Caco-2 (cell line): Measurements from ENCODE around the gene LRRC40. TPM values are rescaled to one million over a fixed set of nuclear protein-coding genes. Genes with fewer than 3 reads are reported as not detected.

Source experiments
- BruUV-seq: library from RNA; stranded (reverse); fragments of 400-500 nt; replicated peaks from 2 replicates; lab custom pipeline; 2021; lab: Mats Ljungman, UMichigan
- CTCF ChIA-PET: fragments of 300-600 bp; sonication (Branson Sonifier 250); formaldehyde crosslinking; loops from one replicate; lab custom pipeline; 2022; ENCODE audit warnings: antibody characterized with exemption; lab: Charles Lee
- POLR2A ChIA-PET: fragments of 300-600 bp; sonication (Branson Sonifier 250); formaldehyde crosslinking; loops from one replicate; lab custom pipeline; 2022; ENCODE audit warnings: antibody characterized with exemption; lab: Charles Lee
- DNase-seq, 2 experiments: peaks; one replicate each; pipeline versions ENCODE4 v3.0.0 to v3.0.0-alpha.2; 2020 to 2022
- H3K27me3 ChIP-seq: replicated peaks from 2 replicates; pipeline ENCODE4 v1.6.0; 2011; ENCODE audit warnings: low read length; ENCODE audit not compliant: control insufficient read depth, insufficient read depth
- H3K36me3 ChIP-seq: 2 replicates; pipeline ENCODE4 v1.5.1; 2011; ENCODE audit warnings: low read length; ENCODE audit not compliant: control insufficient read depth, insufficient read depth
- H3K4me1 ChIP-seq: fragments of 250-450 bp; sonication (Bioruptor Pico); 2 replicates; pipeline ENCODE4 v1.5.1; 2020; ENCODE audit warnings: mild to moderate bottlenecking
- H3K4me3 ChIP-seq: 2 replicates; pipeline ENCODE4 v1.5.1; 2011; ENCODE audit warnings: low read depth, mild to moderate bottlenecking, control low read depth, low read length
- H3K9me3 ChIP-seq: fragments of 250-450 bp; sonication (Bioruptor Pico); 2 replicates; pipeline ENCODE4 v1.5.1; 2020; ENCODE audit warnings: mild to moderate bottlenecking, moderate library complexity
- H3K27ac Mint-ChIP-seq: one replicate; pipeline ENCODE4 v1.8.0; 2022; ENCODE audit warnings: mixed read lengths; ENCODE audit not compliant: unreplicated experiment
- H3K27me3 Mint-ChIP-seq: one replicate; pipeline ENCODE4 v1.8.0; 2022; ENCODE audit warnings: mixed read lengths; ENCODE audit not compliant: insufficient read depth, unreplicated experiment
- H3K36me3 Mint-ChIP-seq: one replicate; pipeline ENCODE4 v1.8.0; 2022; ENCODE audit warnings: mild to moderate bottlenecking, mixed read lengths; ENCODE audit not compliant: insufficient read depth, unreplicated experiment
- H3K4me1 Mint-ChIP-seq: one replicate; pipeline ENCODE4 v1.8.0; 2022; ENCODE audit warnings: low read depth, mixed read lengths; ENCODE audit not compliant: unreplicated experiment
- H3K4me3 Mint-ChIP-seq: one replicate; pipeline ENCODE4 v1.8.0; 2022; ENCODE audit warnings: mild to moderate bottlenecking, moderate library complexity, mixed read lengths; ENCODE audit not compliant: unreplicated experiment
- H3K9me3 Mint-ChIP-seq: one replicate; pipeline ENCODE4 v1.8.0; 2022; ENCODE audit warnings: mixed read lengths; ENCODE audit not compliant: unreplicated experiment
- CTCF ChIP-seq, 2 experiments: fragments of 200-600 bp in 1 of 2; IDR thresholded peaks; 1 replicate in 1 of 2; 2 replicates in 1 of 2; pipeline versions ENCODE4 v1.5.1 to v1.8.0; 2011 to 2022; ENCODE audit warnings: antibody characterized with exemption in 1 of 2, control low read depth in 1 of 2, inconsistent platforms in 1 of 2, low read depth in 1 of 2, low read length in 1 of 2, mild to moderate bottlenecking in 1 of 2, moderate library complexity in 1 of 2; ENCODE audit not compliant: insufficient read depth in 1 of 2, severe bottlenecking in 1 of 2, unreplicated experiment in 1 of 2
- intact Hi-C: fragments of 100-400 bp; cut with micrococcal nuclease; formaldehyde crosslinking; loops from one replicate; pipeline ENCODE4 v1.10.0; 2022; ENCODE audit not compliant: unreplicated experiment
- total RNA-seq: library from RNA; stranded (reverse); gene quantifications from 2 replicates; pipeline ENCODE4 v1.2.3, GENCODE V29; 2022

The LRRC40 gene
- total RNA-seq, 1 experiment from 2014 or later = 15.6 TPM

DNA sequence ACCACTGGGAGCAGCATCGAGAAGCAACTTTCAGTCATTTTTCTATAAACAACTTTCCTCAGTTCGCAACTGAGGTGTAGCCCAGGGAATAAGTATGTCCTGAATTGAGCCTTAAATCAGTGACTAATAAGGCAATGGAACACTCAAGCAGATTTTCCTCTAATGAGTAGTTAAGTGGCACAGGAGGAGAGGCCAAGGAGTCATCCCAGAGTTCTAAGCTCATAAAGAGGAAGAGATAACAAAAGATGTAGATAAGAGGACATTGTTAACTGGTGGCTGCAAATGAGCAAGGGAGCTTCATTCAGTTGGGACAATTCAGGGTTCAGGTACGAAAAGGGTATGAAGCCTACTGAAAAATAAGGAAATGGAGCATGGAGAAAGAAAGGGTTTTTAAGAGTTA lies 64.5 kb downstream of the LRRC40 start:
- BruUV-seq = no TSS peak
- H3K4me3 ChIP-seq = no peak overlapping the region
- Mint-ChIP-seq H3K27me3 (no peaks in the 10 kb centered on the region), H3K27ac (no peak overlapping the region), H3K4me1 (peaks cover 7% of the 10 kb centered on the region), H3K4me3 (no peak overlapping the region), H3K9me3 (no peaks in the 10 kb centered on the region), H3K36me3 (no peaks in the 10 kb centered on the region)
- no peaks in the 10 kb centered on the region for H3K9me3 ChIP-seq
- intact Hi-C loops = no loop called here
- CTCF ChIA-PET = no interaction called here
- TF ChIP-seq CTCF (IDR thresholded peaks at IDR 0.05; ENCODE audit: insufficient read depth in 1 of 2, low read depth in 1 of 2, low read length in 1 of 2, severe bottlenecking in 1 of 2, unreplicated experiment in 1 of 2) = no peak
- H3K27me3 ChIP-seq = no peaks in the 10 kb centered on the region
- no peak for DNase-seq
- POLR2A ChIA-PET = interaction anchor here (0.8 kb wide), 1 partner anchor 9 kb away, joined by 3 read pairs; no protein-coding TSS in a partner anchor
- H3K36me3 ChIP-seq = no peaks in the 10 kb centered on the region
- no peaks in the 10 kb centered on the region for H3K4me1 ChIP-seq

GRCh38 chr1:70140343-70140742 lies 65.0 kb downstream of the LRRC40 start:
- H3K36me3 ChIP-seq = no peaks in the 10 kb centered on the region
- H3K4me1 ChIP-seq = no peaks in the 10 kb centered on the region
- Mint-ChIP-seq H3K4me3 (no peak overlapping the region), H3K9me3 (no peaks in the 10 kb centered on the region), H3K4me1 (peaks cover 7% of the 10 kb centered on the region), H3K27me3 (no peaks in the 10 kb centered on the region), H3K27ac (no peak overlapping the region), H3K36me3 (no peaks in the 10 kb centered on the region)
- TF ChIP-seq CTCF (IDR thresholded peaks at IDR 0.05; ENCODE audit: insufficient read depth in 1 of 2, low read depth in 1 of 2, low read length in 1 of 2, severe bottlenecking in 1 of 2, unreplicated experiment in 1 of 2) = no peak
- no peaks in the 10 kb centered on the region for H3K9me3 ChIP-seq
- intact Hi-C loops = no loop called here
- no peak for DNase-seq
- ChIA-PET POLR2A (no interaction called here), CTCF (no interaction called here)
- no peaks in the 10 kb centered on the region for H3K27me3 ChIP-seq
- no peak overlapping the region for H3K4me3 ChIP-seq
- no TSS peak for BruUV-seq

GRCh38 chr1:70134148-70134547 lies 71.2 kb downstream of the LRRC40 start:
- no peak overlapping the region for H3K4me3 Mint-ChIP-seq
- ChIA-PET POLR2A (no interaction called here), CTCF (no interaction called here)
- intact Hi-C loops = no loop called here
- Histone ChIP-seq H3K4me3 (no peak overlapping the region), H3K4me1 (no peaks in the 10 kb centered on the region), H3K9me3 (no peaks in the 10 kb centered on the region), H3K36me3 (no peaks in the 10 kb centered on the region), H3K27me3 (no peaks in the 10 kb centered on the region)
- H3K27me3 Mint-ChIP-seq = no peaks in the 10 kb centered on the region
- DNase-seq = no peak
- H3K4me1 Mint-ChIP-seq = no peaks in the 10 kb centered on the region
- no peaks in the 10 kb centered on the region for H3K9me3 Mint-ChIP-seq
- TF ChIP-seq CTCF (IDR thresholded peaks at IDR 0.05; ENCODE audit: insufficient read depth in 1 of 2, low read depth in 1 of 2, low read length in 1 of 2, severe bottlenecking in 1 of 2, unreplicated experiment in 1 of 2) = no peak
- H3K36me3 Mint-ChIP-seq = no peaks in the 10 kb centered on the region
- no peak overlapping the region for H3K27ac Mint-ChIP-seq
- BruUV-seq = no TSS peak
